Fibroblast of villous mesenchyme (primary cell): ENCODE results near the gene ADGRB2. TPM values are rescaled to one million over a fixed set of nuclear protein-coding genes. Genes with fewer than 3 reads are reported as not detected.
A peak's percentile ranks its signal among the peaks of the same experiment; 100 is the strongest.

Experiments used
- DNase-seq: peaks from one replicate; pipeline ENCODE4 v3.0.0-alpha.2; 2010; ENCODE audit warnings: low read depth
- H3K4me3 ChIP-seq: 2 replicates; pipeline ENCODE4 v1.5.1; 2011; ENCODE audit warnings: low read depth, mild to moderate bottlenecking, low read length
- total RNA-seq: library from RNA; depleted of rRNA; stranded (reverse); fragments of >200 nt; gene quantifications from 2 replicates; pipeline ENCODE4 v1.2.3, GENCODE V29; 2012
- TF ChIP-seq, protein P1 (sequence below): IDR thresholded peaks from 2 replicates; pipeline ENCODE4 v1.5.1; 2012; ENCODE audit warnings: low read depth, mild to moderate bottlenecking, low read length; ENCODE audit not compliant: insufficient read depth

Gene ADGRB2
- total RNA-seq, 1 donor, result 14.2 TPM

- H3K4me3 ChIP-seq, result no peak overlapping the region
- TF ChIP-seq, protein P1, sequence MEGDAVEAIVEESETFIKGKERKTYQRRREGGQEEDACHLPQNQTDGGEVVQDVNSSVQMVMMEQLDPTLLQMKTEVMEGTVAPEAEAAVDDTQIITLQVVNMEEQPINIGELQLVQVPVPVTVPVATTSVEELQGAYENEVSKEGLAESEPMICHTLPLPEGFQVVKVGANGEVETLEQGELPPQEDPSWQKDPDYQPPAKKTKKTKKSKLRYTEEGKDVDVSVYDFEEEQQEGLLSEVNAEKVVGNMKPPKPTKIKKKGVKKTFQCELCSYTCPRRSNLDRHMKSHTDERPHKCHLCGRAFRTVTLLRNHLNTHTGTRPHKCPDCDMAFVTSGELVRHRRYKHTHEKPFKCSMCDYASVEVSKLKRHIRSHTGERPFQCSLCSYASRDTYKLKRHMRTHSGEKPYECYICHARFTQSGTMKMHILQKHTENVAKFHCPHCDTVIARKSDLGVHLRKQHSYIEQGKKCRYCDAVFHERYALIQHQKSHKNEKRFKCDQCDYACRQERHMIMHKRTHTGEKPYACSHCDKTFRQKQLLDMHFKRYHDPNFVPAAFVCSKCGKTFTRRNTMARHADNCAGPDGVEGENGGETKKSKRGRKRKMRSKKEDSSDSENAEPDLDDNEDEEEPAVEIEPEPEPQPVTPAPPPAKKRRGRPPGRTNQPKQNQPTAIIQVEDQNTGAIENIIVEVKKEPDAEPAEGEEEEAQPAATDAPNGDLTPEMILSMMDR, result no peak
- no peak for DNase-seq
Observed at GRCh38 chr1:31693231-31693630, 70.9 kb downstream of the ADGRB2 start.

GRCh38 chr1:31691951-31692350 is 72.2 kb downstream of the ADGRB2 start:
- H3K4me3 ChIP-seq, result no peak overlapping the region
- TF ChIP-seq, protein P1, result no peak
- no peak for DNase-seq

GRCh38 chr1:31691446-31691845 is 72.7 kb downstream of the ADGRB2 start:
- DNase-seq, result no peak
- TF ChIP-seq, protein P1, result no peak
- H3K4me3 ChIP-seq, result no peak overlapping the region

DNA sequence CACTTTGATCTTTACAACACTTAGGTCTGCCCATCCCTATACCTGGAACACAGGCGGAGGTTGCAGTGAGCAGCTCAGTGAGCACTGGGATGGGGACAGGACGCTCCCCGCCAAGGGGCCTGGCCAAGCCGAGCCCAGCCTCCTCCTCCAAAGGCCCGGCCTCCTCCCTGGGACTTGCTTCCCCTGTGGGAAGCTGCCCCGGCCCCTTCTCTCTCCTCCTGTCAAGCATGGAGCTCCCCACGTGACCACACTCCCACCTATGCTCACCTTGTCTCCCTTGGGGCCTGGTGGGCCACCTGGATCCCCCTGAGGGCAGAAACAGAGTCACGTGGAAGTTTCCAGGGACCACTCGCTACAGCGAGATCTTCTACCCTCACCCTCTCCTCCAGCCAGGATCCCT is 73.2 kb downstream of the ADGRB2 start:
- DNase-seq, result no peak
- TF ChIP-seq, protein P1, result no peak
- no peak overlapping the region for H3K4me3 ChIP-seq

GRCh38 chr1:31689854-31690253 is 74.3 kb downstream of the ADGRB2 start:
- DNase-seq, result peak; percentile 91
- TF ChIP-seq, protein P1, result no peak
- no peak overlapping the region for H3K4me3 ChIP-seq

DNA sequence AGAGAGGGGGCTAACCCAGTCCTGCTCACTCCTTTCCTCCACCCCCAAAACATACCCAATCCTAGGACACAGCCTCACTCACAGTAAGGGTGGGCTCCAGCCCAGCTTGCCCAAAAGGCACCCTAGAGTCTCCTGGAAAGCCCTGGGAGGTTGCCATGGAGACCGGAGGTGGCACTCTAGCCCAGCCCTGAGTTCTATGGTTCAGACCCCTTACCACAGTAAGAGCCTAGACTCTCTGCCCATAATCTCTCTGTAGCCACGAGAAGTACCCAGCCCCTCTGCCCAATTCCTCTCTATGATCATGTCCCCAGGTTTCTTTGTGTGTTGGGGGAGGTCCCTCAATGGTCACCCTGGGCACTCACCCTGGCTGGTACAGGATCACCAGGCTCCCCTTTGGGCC is 74.8 kb downstream of the ADGRB2 start:
- no peak overlapping the region for H3K4me3 ChIP-seq
- TF ChIP-seq, protein P1, result no peak
- DNase-seq, result no peak

DNA sequence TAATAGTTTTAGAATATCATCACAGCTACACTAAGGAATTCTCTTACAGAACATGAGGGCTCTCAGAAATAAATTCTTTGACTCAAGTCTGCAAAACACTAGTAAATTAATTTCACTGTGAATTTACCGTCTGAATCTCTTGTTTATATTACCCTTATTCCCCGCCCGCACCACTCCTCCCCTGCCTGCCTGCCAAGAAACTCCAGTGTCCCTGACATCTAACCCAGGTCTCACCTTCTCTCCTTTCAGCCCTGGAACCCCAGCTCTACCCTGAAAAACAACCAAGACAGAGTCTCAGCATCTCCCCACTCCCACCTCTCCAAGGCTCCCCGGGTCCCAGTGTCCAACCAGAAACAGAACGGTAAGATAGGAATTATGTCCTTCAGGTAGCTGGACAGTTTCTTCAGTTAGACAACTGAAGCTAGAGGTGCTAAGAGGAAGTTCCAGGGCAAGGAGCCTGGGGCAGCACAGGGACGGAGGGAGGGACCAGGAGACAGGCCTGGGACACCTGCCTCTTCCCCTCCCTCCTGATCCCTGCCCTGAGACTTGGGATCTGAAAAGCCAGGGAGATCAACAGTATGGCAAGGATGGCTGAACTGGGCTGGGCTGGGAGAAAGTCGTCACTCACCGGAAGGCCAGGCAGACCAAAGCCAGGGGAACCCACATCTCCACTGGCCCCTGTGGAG is 75.8 kb downstream of the ADGRB2 start:
- TF ChIP-seq, protein P1, result no peak
- no peak overlapping the region for H3K4me3 ChIP-seq
- no peak for DNase-seq
